Smooth muscle cell (in vitro differentiated cells): ENCODE data around the gene GPR150. TPM values are rescaled to one million over a fixed set of nuclear protein-coding genes. Genes with fewer than 3 reads are reported as not detected.

ENCODE experiments used
- DNase-seq: peaks from one replicate; lab custom pipeline; 2025; ENCODE audit not compliant: unreplicated experiment; lab: John Stamatoyannopoulos, UW
- H2AFZ ChIP-seq: fragments of 200-600 bp; sonication (generic); 2 replicates; pipeline ENCODE4 v1.6.0; 2016; ENCODE audit warnings: antibody characterized with exemption, low read depth, mild to moderate bottlenecking
- H3F3A ChIP-seq: fragments of 200-600 bp; sonication (generic); 2 replicates; pipeline ENCODE4 v1.6.0; 2017; ENCODE audit warnings: antibody characterized with exemption, low read depth
- H3K27ac ChIP-seq: fragments of 200-600 bp; sonication (generic); 2 replicates; pipeline ENCODE4 v1.5.1; 2016; ENCODE audit warnings: low read depth, mild to moderate bottlenecking
- H3K27me3 ChIP-seq: fragments of 200-600 bp; sonication (generic); 2 replicates; pipeline ENCODE4 v1.6.1; 2016; ENCODE audit warnings: low read depth, mild to moderate bottlenecking
- H3K36me3 ChIP-seq: fragments of 200-600 bp; sonication (generic); 2 replicates; pipeline ENCODE4 v1.5.1; 2016; ENCODE audit warnings: low read depth
- H3K4me1 ChIP-seq: fragments of 200-600 bp; sonication (generic); 2 replicates; pipeline ENCODE4 v1.5.1; 2016; ENCODE audit warnings: low read depth
- H3K4me2 ChIP-seq: fragments of 200-600 bp; sonication (generic); 2 replicates; pipeline ENCODE4 v1.6.0; 2016; ENCODE audit warnings: mild to moderate bottlenecking
- H3K4me3 ChIP-seq: fragments of 200-600 bp; sonication (generic); 2 replicates; pipeline ENCODE4 v1.5.1; 2016; ENCODE audit warnings: mild to moderate bottlenecking
- H3K79me2 ChIP-seq: fragments of 200-600 bp; sonication (generic); 2 replicates; pipeline ENCODE4 v1.6.0; 2016; ENCODE audit warnings: low read depth, mild to moderate bottlenecking
- H3K9ac ChIP-seq: fragments of 200-600 bp; sonication (generic); 2 replicates; pipeline ENCODE4 v1.6.0; 2016; ENCODE audit warnings: low read depth
- H3K9me3 ChIP-seq: fragments of 200-600 bp; sonication (generic); replicated peaks from 2 replicates; pipeline ENCODE4 v1.5.1; 2016; ENCODE audit warnings: low read depth
- H4K20me1 ChIP-seq: fragments of 200-600 bp; sonication (generic); 2 replicates; pipeline ENCODE4 v1.6.0; 2016; ENCODE audit warnings: low read depth
- CTCF ChIP-seq: fragments of 200-600 bp; sonication (generic); IDR thresholded peaks from 2 replicates; pipeline ENCODE4 v1.5.1; 2017; ENCODE audit warnings: borderline replicate concordance, mild to moderate bottlenecking, antibody characterized with exemption; ENCODE audit not compliant: insufficient read depth, poor library complexity, severe bottlenecking
- WGBS: methylation state at CpG from one replicate; pipeline ENCODE4 v1.1.7; 2016; ENCODE audit warnings: low lambda C conversion rate; 5-methylcytosine and 5-hydroxymethylcytosine counted together
- polyA plus RNA-seq: library from polyadenylated mRNA; unstranded; fragments of >200 nt; fragmentation: Nextera tagmentation; extraction: Ambion mirVana; gene quantifications from 2 replicates; pipeline ENCODE4 v1.2.1, GENCODE V29; 2016
- total RNA-seq: library from RNA; depleted of rRNA; stranded (reverse); fragments of >200 nt; gene quantifications from 2 replicates; pipeline ENCODE4 v1.2.3, GENCODE V29; 2014

GPR150 gene
- total and polyA plus RNA-seq, 2 experiments from 2014 or later, result 0.04 to 0.13 TPM

- WGBS, result 90% methylated on average over 2 of the region's 2 CpGs
These were observed 4.5 kb downstream of the GPR150 start for GRCh38 chr5:95624368-95624767.

DNA sequence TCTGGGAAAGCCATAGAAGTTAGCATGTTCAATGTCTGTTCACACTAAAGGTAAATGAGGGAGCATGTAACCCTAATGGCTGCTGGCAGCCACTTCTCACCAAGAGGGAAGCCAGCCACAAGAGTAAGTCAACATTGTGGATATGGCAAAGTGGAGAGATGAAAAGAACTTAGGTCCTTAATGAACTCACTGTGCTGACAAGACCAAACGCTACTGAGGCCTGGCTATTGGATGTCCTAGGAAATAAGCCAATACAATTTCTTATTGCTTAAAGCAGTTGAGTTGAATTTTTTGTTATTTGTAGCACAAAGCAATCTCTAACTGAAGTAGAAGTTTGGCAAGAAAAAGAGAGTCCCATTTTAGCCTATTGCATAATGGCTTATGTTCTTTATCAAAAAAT is 6.8 kb downstream of the GPR150 start:
- H3F3A ChIP-seq, result no peaks in the 10 kb centered on the region
- WGBS, result 100% methylated on average over 1 of the region's 1 CpG
- no peak for TF ChIP-seq CTCF
- peaks cover under 1% of the 10 kb centered on the region for H3K4me1 ChIP-seq
- no peak overlapping the region for H3K4me3 ChIP-seq
- H3K27me3 ChIP-seq, result peaks cover 14% of the 10 kb centered on the region
- H3K9ac ChIP-seq, result no peak overlapping the region
- no peaks in the 10 kb centered on the region for H3K9me3 ChIP-seq
- H4K20me1 ChIP-seq, result no peaks in the 10 kb centered on the region
- no peaks in the 10 kb centered on the region for H3K36me3 ChIP-seq
- H3K79me2 ChIP-seq, result no peaks in the 10 kb centered on the region
- no peak for DNase-seq
- H3K27ac ChIP-seq, result no peak overlapping the region
- H2AFZ ChIP-seq, result no peak overlapping the region
- no peak overlapping the region for H3K4me2 ChIP-seq

More at GRCh38 chr5:95624368-95624767, 4.5 kb downstream of the GPR150 start:
- H3K27ac ChIP-seq, result no peak overlapping the region
- H4K20me1 ChIP-seq, result no peaks in the 10 kb centered on the region
- H3K36me3 ChIP-seq, result no peaks in the 10 kb centered on the region
- no peak for DNase-seq
- no peaks in the 10 kb centered on the region for H3K9me3 ChIP-seq
- H3K4me3 ChIP-seq, result no peak overlapping the region
- H3K79me2 ChIP-seq, result no peaks in the 10 kb centered on the region
- peaks cover 19% of the 10 kb centered on the region for H3K4me1 ChIP-seq
- H3K27me3 ChIP-seq, result peaks cover 33% of the 10 kb centered on the region
- H2AFZ ChIP-seq, result no peak overlapping the region
- H3K9ac ChIP-seq, result no peak overlapping the region
- TF ChIP-seq CTCF, result no peak
- no peaks in the 10 kb centered on the region for H3F3A ChIP-seq
- H3K4me2 ChIP-seq, result no peak overlapping the region

GRCh38 chr5:95627971-95628810 is 8.3 kb downstream of the GPR150 start:
- no peaks in the 10 kb centered on the region for H3K27me3 ChIP-seq
- no peak overlapping the region for H2AFZ ChIP-seq
- H3K36me3 ChIP-seq, result no peaks in the 10 kb centered on the region
- 91% methylated on average over 4 of the region's 4 CpGs for WGBS
- H4K20me1 ChIP-seq, result no peaks in the 10 kb centered on the region
- H3K79me2 ChIP-seq, result no peaks in the 10 kb centered on the region
- no peak for DNase-seq
- H3K9me3 ChIP-seq, result no peaks in the 10 kb centered on the region
- H3F3A ChIP-seq, result no peaks in the 10 kb centered on the region
- H3K4me1 ChIP-seq, result no peaks in the 10 kb centered on the region
- H3K4me3 ChIP-seq, result no peak overlapping the region
- H3K9ac ChIP-seq, result no peak overlapping the region
- no peak for TF ChIP-seq CTCF
- H3K4me2 ChIP-seq, result no peak overlapping the region
- no peak overlapping the region for H3K27ac ChIP-seq

GRCh38 chr5:95628933-95629332 is 9.0 kb downstream of the GPR150 start:
- Histone ChIP-seq H3K4me2 (no peak overlapping the region), H3K27ac (no peak overlapping the region), H2AFZ (no peak overlapping the region), H3F3A (no peaks in the 10 kb centered on the region), H3K9ac (no peak overlapping the region), H3K4me3 (no peak overlapping the region), H3K4me1 (no peaks in the 10 kb centered on the region), H4K20me1 (no peaks in the 10 kb centered on the region), H3K79me2 (no peaks in the 10 kb centered on the region), H3K27me3 (no peaks in the 10 kb centered on the region), H3K36me3 (no peaks in the 10 kb centered on the region), H3K9me3 (no peaks in the 10 kb centered on the region)
- 95% methylated on average over 1 of the region's 1 CpG for WGBS
- DNase-seq, result no peak
- TF ChIP-seq CTCF, result no peak
